GM18502 (cell line): Measurements from ENCODE around the gene CPB1.
"Not testable (repeated sequence)": the region's sequence is repeated elsewhere in the genome, so short reads cannot be mapped to it uniquely, and the experiment has no call there.

Experiments
- ATAC-seq: cut with Tn5 transposase; IDR thresholded peaks from one replicate; pipeline ENCODE4 v1.9.1; 2021; ENCODE audit warnings: mild to moderate bottlenecking; ENCODE audit not compliant: unreplicated experiment, poor library complexity

The CPB1 gene

GRCh38 chr3:148827585-148827984 is at the start of gene CPB1:
CPB1 (plus strand) TSS chr3:148827811; CDS start chr3:148827824, 13 bp downstream.
- no peak for ATAC-seq

DNA sequence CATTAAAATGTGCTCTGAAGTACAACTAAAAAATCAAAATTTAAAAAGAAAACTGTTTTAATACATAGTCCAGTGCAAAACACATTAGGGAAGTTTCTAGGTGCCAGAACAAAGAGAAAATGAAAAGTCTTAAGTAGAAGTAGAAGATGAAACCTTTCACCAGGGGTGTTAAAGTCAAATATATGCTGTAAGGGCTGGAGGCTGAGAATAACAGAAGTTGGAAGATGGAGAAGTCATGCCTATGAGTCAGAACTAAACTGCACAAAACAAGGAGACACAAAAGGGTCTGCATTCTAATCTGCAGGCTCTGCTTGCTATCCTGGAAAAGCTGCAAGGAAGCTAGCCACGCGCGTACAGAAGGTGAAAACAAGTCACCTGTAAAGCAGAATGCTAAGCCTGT is 48.7 kb upstream of the CPB1 start:
- ATAC-seq, result no peak

DNA sequence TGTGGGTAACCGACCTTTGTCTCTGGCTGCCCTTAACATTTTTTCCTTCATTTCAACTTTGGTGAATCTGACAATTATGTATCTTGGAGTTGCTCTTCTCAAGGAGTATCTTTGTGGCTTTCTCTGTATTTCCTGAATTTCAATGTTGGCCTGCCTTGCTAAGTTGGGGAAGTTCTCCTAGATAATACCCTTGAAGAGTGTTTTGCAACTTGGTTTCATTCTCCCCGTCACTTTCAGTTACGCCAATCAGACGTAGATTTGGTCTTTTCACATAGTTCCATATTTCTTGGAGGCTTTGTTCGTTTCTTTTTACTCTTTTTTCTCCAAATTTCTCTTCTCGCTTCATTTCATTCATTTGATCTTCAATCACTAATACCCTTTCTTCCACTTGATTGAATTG is 42.6 kb upstream of the CPB1 start:
- ATAC-seq, result not testable (repeated sequence)

DNA sequence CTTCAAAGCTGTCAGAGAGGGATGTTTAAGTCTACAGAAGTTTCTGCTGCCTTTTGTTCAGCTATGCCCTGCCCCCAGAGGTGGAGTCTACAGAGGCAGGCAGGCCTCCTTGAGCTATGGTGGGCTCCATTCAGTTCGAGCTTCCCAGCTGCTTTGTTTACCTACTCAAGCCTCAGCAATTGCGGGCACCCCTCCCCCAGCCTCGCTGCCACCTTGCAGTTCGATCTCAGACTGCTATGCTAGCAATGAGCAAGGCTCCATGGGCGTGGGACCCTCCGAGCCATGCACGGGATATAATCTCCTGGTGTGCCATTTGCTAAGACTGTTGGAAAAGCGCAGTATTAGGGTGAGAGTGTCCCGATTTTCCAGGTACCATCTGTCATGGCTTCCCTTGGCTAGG is 41.5 kb upstream of the CPB1 start:
- not testable (repeated sequence) for ATAC-seq

GRCh38 chr3:148789146-148789545 is 38.5 kb upstream of the CPB1 start:
- ATAC-seq, result no peak

DNA sequence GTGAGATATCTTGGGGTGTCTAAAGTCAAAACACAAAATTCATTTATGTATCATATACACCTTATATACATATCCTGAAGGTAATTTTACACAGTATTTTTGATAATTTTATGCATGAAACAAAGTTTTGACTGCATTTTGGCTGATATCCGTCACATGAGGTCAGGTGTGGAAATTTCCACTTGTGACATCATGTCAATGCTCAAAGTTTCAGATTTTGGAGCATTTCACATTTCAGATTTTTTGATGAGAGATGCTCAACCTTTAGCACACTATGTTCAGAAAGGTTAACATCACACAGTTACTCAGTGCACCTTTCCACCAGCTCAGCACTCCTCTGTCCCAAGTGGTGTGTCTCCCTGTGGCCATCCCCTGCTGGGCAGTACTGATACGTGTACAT is 37.7 kb upstream of the CPB1 start:
- no peak for ATAC-seq

- no peak for ATAC-seq
Observed at GRCh38 chr3:148790370-148790769, 37.2 kb upstream of the CPB1 start.

- ATAC-seq, result no peak
Observed at GRCh38 chr3:148790851-148791735, 36.5 kb upstream of the CPB1 start.

DNA sequence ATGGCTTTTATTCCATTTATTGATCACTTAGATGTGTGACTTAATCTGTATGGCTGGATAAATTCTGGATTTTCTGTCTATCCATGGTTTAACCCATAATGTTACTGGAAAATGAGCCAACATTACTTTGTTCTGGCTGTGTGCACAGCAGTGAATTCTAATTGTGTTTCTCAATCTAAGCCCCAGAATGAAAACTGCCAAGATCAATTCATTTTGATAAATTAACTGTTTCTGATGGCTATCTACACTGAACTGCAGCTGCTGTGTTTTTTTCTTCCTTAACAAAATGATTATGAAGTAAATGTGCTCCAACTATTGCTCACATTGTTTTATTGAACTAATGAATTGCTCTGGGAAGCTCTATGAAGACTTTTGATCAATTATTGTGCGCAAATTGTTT is 35.7 kb upstream of the CPB1 start:
- ATAC-seq, result no peak

GRCh38 chr3:148792516-148792915 is 35.1 kb upstream of the CPB1 start:
- no peak for ATAC-seq

GRCh38 chr3:148796799-148797198 is 30.8 kb upstream of the CPB1 start:
- ATAC-seq, result no peak

- no peak for ATAC-seq
Observed at GRCh38 chr3:148797795-148798194, 29.8 kb upstream of the CPB1 start.

GRCh38 chr3:148800414-148800813 is 27.2 kb upstream of the CPB1 start:
- no peak for ATAC-seq

DNA sequence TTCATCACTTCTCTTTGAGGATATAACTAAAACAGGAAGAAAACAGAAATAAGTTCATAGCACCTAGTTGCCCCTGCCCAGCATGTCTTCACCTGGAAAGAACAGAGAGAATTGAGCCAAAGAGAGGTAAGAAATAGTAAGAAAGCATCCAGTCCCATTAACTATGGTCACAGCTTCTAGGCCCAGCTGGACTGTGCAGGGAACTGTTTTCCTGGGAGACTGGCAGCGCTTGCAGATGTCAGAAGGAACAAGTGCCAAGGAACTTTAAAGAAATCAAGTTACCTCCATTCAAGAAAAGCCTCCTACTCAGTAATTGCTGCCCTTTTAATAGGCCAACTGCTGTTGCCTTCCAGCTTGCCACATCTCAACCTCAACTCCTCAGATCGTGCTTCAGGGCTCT is 17.8 kb upstream of the CPB1 start:
- ATAC-seq, result no peak

GRCh38 chr3:148815316-148816110 is 12.1 kb upstream of the CPB1 start:
- no peak for ATAC-seq

GRCh38 chr3:148816427-148816826 is 11.2 kb upstream of the CPB1 start:
- ATAC-seq, result no peak

- no peak for ATAC-seq
Observed at GRCh38 chr3:148816981-148817525, 10.6 kb upstream of the CPB1 start.

- no peak for ATAC-seq
Observed at GRCh38 chr3:148820361-148821245, 7.0 kb upstream of the CPB1 start.

DNA sequence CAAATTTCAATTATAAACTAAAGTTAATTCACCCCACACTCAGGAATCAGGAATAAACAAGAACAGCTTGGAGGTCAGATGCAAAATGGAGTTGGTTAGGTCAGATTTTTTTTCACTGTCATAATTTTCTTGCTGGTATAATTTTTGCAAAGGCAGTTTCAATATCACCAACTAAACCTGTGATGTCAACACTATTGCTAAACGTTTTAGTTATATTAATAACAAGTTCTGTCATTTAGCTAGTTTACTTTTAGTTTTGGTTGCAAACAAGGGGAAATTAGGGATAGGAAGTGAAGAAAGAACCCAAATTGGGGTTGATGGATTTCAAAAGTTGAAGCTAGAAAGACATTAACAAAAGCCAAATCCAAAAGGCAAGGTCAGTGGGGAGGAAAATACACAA is 4.6 kb upstream of the CPB1 start:
- no peak for ATAC-seq

DNA sequence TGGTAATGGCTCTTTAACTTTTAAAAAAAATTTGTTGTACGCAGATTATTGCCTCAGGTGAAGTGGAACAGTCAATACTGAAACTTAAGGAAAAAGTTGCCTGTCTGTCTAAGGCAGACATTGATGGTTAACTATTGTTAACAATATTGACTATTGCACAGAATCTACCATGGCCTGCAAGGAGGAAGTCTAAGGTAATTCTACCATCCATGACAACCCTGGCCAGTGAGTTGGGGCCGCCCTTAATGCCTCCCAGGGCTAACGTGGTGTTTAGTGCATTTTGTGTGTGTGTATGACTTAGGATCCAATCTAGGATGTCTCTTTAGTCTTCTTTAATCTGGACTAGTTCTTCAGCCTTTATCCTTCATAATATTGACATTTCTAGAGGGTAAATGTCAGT is 2.1 kb upstream of the CPB1 start:
- no peak for ATAC-seq
